Neural progenitor cell (in vitro differentiated cells): ENCODE data around the gene RADIL. TPM values are rescaled to one million over a fixed set of nuclear protein-coding genes. Genes with fewer than 3 reads are reported as not detected.

Experiments
- DNase-seq: peaks from one replicate; pipeline ENCODE4 v3.0.0-alpha.2; 2016; ENCODE audit warnings: low spot score
- H2AFZ ChIP-seq: fragments of 200-600 bp; sonication (generic); replicated peaks from 2 replicates; pipeline ENCODE4 v1.6.1; 2016; ENCODE audit warnings: antibody characterized with exemption
- H3F3A ChIP-seq: fragments of 200-600 bp; sonication (generic); 2 replicates; pipeline ENCODE4 v1.6.1; 2016; ENCODE audit warnings: antibody characterized with exemption, low read depth
- H3K27ac ChIP-seq: fragments of 200-600 bp; sonication (generic); 2 replicates; pipeline ENCODE4 v1.5.1; 2016; ENCODE audit warnings: mild to moderate bottlenecking
- H3K27me3 ChIP-seq: fragments of 200-600 bp; sonication (generic); 2 replicates; pipeline ENCODE4 v1.6.1; 2016; ENCODE audit warnings: mild to moderate bottlenecking, moderate library complexity
- H3K36me3 ChIP-seq: fragments of 200-600 bp; sonication (generic); 2 replicates; pipeline ENCODE4 v1.5.1; 2016
- H3K4me1 ChIP-seq: fragments of 200-600 bp; sonication (generic); 2 replicates; pipeline ENCODE4 v1.6.1; 2016; ENCODE audit warnings: mixed run types
- H3K4me2 ChIP-seq: fragments of 200-600 bp; sonication (generic); 2 replicates; pipeline ENCODE4 v1.6.1; 2016
- H3K4me3 ChIP-seq: fragments of 200-600 bp; sonication (generic); 2 replicates; pipeline ENCODE4 v1.5.1; 2016
- H3K79me2 ChIP-seq: fragments of 200-600 bp; sonication (generic); 2 replicates; pipeline ENCODE4 v1.6.1; 2016; ENCODE audit warnings: low read depth
- H3K9ac ChIP-seq: fragments of 200-600 bp; sonication (generic); 2 replicates; pipeline ENCODE4 v1.6.1; 2016
- H3K9me3 ChIP-seq: fragments of 200-600 bp; sonication (generic); 2 replicates; pipeline ENCODE4 v1.5.1; 2016; ENCODE audit warnings: low read depth
- H4K20me1 ChIP-seq: fragments of 200-600 bp; sonication (generic); 2 replicates; pipeline ENCODE4 v1.6.1; 2016; ENCODE audit warnings: low read depth
- H3K27ac Mint-ChIP-seq: 3 replicates; pipeline ENCODE4 v1.8.0; 2021; ENCODE audit warnings: mixed read lengths
- H3K27me3 Mint-ChIP-seq: 2 replicates; pipeline ENCODE4 v1.8.0; 2022; ENCODE audit warnings: low read depth, mild to moderate bottlenecking, inconsistent platforms, moderate library complexity, mixed read lengths; ENCODE audit not compliant: insufficient read depth
- H3K36me3 Mint-ChIP-seq: 3 replicates; pipeline ENCODE4 v1.8.0; 2021; ENCODE audit warnings: mixed read lengths
- H3K4me1 Mint-ChIP-seq: 3 replicates; pipeline ENCODE4 v1.8.0; 2021; ENCODE audit warnings: mixed read lengths
- H3K4me3 Mint-ChIP-seq: 3 replicates; pipeline ENCODE4 v1.8.0; 2021; ENCODE audit warnings: mild to moderate bottlenecking, moderate library complexity, mixed read lengths
- H3K9me3 Mint-ChIP-seq: 3 replicates; pipeline ENCODE4 v1.8.0; 2020; ENCODE audit warnings: mixed read lengths
- EZH2 ChIP-seq: fragments of 200-600 bp; sonication (generic); IDR thresholded peaks from 2 replicates; pipeline ENCODE4 v1.6.1; 2017; ENCODE audit warnings: antibody characterized with exemption, mild to moderate bottlenecking, moderate library complexity
- EZH2phosphoT487 ChIP-seq: fragments of 200-600 bp; sonication (generic); IDR thresholded peaks from 2 replicates; pipeline ENCODE4 v1.6.1; 2017; ENCODE audit warnings: antibody characterized with exemption
- total RNA-seq: library from RNA; depleted of rRNA; stranded (reverse); fragments of >200 nt; gene quantifications from 2 replicates; pipeline ENCODE4 v1.2.3, GENCODE V29; 2015; ENCODE audit warnings: low replicate concordance
- TF ChIP-seq, protein P1 (sequence below): fragments of 200-600 bp; sonication (generic); IDR thresholded peaks from 2 replicates; pipeline ENCODE4 v1.5.1; 2017; ENCODE audit warnings: antibody characterized with exemption, mild to moderate bottlenecking

The RADIL gene
- total RNA-seq, 1 donor from 2014 or later = 3.1 TPM

DNA sequence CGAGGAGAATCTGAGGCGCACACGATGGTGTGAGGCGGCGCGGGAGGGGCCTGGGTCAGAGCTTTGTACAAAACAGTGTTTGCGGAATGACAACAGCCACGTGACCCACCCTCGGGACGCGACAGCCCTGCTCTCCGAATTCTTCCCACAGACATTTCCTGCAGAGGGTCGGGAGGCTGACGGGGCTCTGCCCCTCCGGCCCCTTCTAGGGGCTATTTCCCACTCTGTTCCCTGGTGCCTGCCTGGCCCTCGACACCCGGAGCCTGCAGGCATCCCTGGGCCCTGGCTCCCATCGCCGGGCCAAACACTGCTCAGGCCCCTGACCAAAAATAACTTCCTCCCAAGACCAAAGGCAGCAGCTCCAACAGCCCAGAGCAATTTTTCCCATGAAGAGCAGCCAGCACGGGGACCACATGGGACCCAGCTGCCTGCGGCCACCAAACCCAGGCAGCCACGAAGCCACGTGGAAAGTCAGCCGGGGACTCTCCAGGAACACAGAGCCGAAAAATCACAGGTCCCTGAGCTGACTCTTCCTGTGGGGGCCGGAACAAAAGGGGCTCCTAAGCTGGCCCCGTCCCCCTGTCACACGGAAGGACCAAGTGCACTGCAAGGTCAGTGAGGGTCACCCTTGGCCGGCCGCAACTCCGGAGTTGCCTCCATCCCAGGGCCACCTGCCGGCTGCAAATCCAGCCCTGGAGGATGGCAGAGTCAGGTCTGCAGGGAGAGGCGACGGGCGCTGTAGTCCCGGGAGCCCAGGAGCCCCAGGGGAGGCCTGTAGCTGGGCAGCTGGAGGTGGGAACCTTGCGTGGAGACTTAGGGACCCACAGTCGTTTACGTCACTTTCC lies 63.7 kb downstream of the RADIL start:
- Histone ChIP-seq H3K4me2 (no peak overlapping the region), H2AFZ (no peak overlapping the region), H3F3A (no peaks in the 10 kb centered on the region), H3K79me2 (no peaks in the 10 kb centered on the region), H3K27ac (no peak overlapping the region), H3K4me1 (no peaks in the 10 kb centered on the region), H4K20me1 (no peaks in the 10 kb centered on the region), H3K36me3 (no peaks in the 10 kb centered on the region), H3K9me3 (no peaks in the 10 kb centered on the region), H3K4me3 (no peak overlapping the region), H3K9ac (no peak overlapping the region), H3K27me3 (no peaks in the 10 kb centered on the region)
- Mint-ChIP-seq H3K9me3 (no peaks in the 10 kb centered on the region), H3K36me3 (no peaks in the 10 kb centered on the region), H3K27me3 (peaks cover 5% of the 10 kb centered on the region), H3K4me1 (peaks cover 3% of the 10 kb centered on the region), H3K27ac (peak overlapping the region; percentile 81), H3K4me3 (no peak overlapping the region)
- TF ChIP-seq, protein P1, sequence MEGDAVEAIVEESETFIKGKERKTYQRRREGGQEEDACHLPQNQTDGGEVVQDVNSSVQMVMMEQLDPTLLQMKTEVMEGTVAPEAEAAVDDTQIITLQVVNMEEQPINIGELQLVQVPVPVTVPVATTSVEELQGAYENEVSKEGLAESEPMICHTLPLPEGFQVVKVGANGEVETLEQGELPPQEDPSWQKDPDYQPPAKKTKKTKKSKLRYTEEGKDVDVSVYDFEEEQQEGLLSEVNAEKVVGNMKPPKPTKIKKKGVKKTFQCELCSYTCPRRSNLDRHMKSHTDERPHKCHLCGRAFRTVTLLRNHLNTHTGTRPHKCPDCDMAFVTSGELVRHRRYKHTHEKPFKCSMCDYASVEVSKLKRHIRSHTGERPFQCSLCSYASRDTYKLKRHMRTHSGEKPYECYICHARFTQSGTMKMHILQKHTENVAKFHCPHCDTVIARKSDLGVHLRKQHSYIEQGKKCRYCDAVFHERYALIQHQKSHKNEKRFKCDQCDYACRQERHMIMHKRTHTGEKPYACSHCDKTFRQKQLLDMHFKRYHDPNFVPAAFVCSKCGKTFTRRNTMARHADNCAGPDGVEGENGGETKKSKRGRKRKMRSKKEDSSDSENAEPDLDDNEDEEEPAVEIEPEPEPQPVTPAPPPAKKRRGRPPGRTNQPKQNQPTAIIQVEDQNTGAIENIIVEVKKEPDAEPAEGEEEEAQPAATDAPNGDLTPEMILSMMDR = no peak
- TF ChIP-seq EZH2 = no peak
- no peak for TF ChIP-seq EZH2phosphoT487
- no peak for DNase-seq

DNA sequence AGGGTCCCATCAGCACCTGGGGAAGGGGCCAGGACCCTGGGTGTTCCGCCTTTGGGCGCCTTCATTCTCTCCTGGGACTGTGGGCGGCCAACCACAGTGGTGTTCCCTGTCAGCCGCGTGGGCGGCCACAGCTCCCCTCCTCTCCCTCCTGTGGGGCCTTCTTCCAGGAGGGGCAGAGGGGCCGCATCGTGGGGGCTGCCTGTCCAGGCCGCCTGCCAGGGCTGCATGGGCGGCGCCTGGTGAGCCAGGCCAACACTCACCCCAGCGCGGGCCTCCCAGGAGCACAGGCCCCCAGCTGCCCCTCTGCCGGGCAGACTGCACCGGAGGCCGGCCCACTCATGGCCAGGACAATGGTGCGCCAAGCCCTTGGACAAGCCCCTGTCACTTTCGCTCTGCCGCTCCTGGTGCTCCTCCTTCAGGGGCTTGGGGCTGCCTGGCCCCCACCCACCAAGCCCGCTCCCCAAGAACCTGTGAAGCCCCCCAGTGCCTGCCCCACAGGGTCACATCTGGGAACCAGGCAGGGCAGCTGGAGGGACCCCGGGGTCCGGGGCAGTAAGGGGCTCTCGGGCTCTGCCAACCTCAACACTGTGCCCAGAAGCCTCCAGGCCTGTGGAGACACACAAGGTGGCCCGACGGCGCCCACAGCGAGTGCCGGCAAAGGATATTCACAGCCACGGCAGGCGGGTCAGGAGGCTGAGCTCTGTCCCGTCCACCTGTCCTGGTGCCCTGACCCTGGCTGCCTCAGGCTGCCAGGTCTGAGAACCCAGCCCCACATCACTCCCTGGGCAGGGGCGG lies 65.3 kb downstream of the RADIL start:
- Mint-ChIP-seq H3K27me3 (peaks cover 6% of the 10 kb centered on the region), H3K4me3 (no peak overlapping the region), H3K4me1 (peaks cover 3% of the 10 kb centered on the region), H3K9me3 (no peaks in the 10 kb centered on the region), H3K36me3 (peaks cover 10% of the 10 kb centered on the region), H3K27ac (no peak overlapping the region)
- no peak overlapping the region for H3K4me3 ChIP-seq
- H3K36me3 ChIP-seq = no peaks in the 10 kb centered on the region
- TF ChIP-seq, protein P1 = no peak
- TF ChIP-seq EZH2 (no peak), EZH2phosphoT487 (no peak)
- H3F3A ChIP-seq = no peaks in the 10 kb centered on the region
- no peak overlapping the region for H3K27ac ChIP-seq
- no peaks in the 10 kb centered on the region for H3K9me3 ChIP-seq
- no peak for DNase-seq
- H2AFZ ChIP-seq = no peak overlapping the region
- no peaks in the 10 kb centered on the region for H3K79me2 ChIP-seq
- H4K20me1 ChIP-seq = no peaks in the 10 kb centered on the region
- no peaks in the 10 kb centered on the region for H3K27me3 ChIP-seq
- H3K4me1 ChIP-seq = no peaks in the 10 kb centered on the region
- no peak overlapping the region for H3K4me2 ChIP-seq
- H3K9ac ChIP-seq = no peak overlapping the region

DNA sequence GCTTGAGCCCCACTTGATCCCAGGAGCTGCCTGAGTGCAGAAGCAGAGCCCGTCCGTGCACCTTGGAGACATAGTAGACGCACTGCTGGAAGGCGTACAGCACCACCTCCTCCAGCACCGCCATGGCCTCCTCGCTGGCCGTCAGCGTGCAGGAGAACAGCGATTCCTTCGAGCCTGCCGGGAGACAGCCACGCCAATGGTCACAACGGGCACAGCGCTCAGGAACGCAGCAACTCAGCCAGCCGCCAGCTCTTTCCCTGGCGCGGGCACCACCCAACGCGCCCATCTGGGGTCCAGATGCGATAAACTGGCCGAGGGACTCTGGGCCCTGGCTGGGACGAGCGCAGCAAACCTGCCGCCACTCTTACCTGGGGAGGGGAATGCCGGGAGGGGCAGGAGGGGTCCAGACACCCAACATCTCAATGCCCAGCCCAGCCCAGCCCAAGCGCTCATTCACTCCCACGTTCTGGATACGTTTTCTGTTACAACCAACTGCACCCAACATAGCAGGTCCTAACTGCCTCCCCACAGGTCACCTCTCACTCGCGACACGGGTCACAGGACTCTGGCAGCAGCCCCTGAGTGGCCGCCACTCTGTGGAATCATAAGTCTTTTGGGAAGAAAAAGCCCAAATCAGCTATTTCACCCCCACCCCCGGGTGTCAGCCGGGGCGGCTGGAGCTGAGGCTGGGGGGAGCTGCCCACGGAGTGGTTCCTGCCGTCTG lies 66.2 kb downstream of the RADIL start:
- H3K27ac Mint-ChIP-seq = no peak overlapping the region
- peaks cover 2% of the 10 kb centered on the region for H3K9me3 Mint-ChIP-seq
- peaks cover 13% of the 10 kb centered on the region for H3K36me3 Mint-ChIP-seq
- Histone ChIP-seq H3K4me3 (no peak overlapping the region), H3K9me3 (no peaks in the 10 kb centered on the region), H4K20me1 (no peaks in the 10 kb centered on the region), H3K27me3 (no peaks in the 10 kb centered on the region), H3K4me2 (no peak overlapping the region), H3K9ac (no peak overlapping the region), H3K36me3 (no peaks in the 10 kb centered on the region), H3K27ac (no peak overlapping the region), H3K4me1 (no peaks in the 10 kb centered on the region), H3K79me2 (no peaks in the 10 kb centered on the region), H3F3A (no peaks in the 10 kb centered on the region), H2AFZ (no peak overlapping the region)
- H3K4me1 Mint-ChIP-seq = peaks cover 3% of the 10 kb centered on the region
- TF ChIP-seq, protein P1 = no peak
- TF ChIP-seq EZH2 = no peak
- TF ChIP-seq EZH2phosphoT487 = no peak
- H3K27me3 Mint-ChIP-seq = peaks cover 6% of the 10 kb centered on the region
- no peak overlapping the region for H3K4me3 Mint-ChIP-seq
- no peak for DNase-seq
